Measurements from ENCODE around the gene TREX2. TPM values are rescaled to one million over a fixed set of nuclear protein-coding genes. Genes with fewer than 3 reads are reported as not detected.

The TREX2 gene
- polyA plus RNA-seq, 1 donor (not counting 4 experiments of a cell fraction or from before 2014, with no cell fraction given) = 0.31 TPM

GRCh38 chrX:153447581-153447960 lies 1.7 kb upstream of the TREX2 start:
- no peaks in the 10 kb centered on the region for H3K79me2 ChIP-seq (ENCODE audit: control insufficient read depth, insufficient read depth, low read length)
- H3K27me3 ChIP-seq (ENCODE audit: control insufficient read depth, extremely low read depth, insufficient read depth, low read length) = no peaks in the 10 kb centered on the region
- no peaks in the 10 kb centered on the region for H3K9me1 ChIP-seq (ENCODE audit: control insufficient read depth, extremely low read depth, insufficient read depth, low read length)
- H2AFZ ChIP-seq (ENCODE audit: control insufficient read depth, low read length) = no peak overlapping the region
- H3K4me2 ChIP-seq (ENCODE audit: control insufficient read depth, extremely low read depth, insufficient read depth, low read depth, low read length) = no peak overlapping the region
- no peak for FAIRE-seq
- no peak for DNase-seq (ENCODE audit: low read depth, low spot score)
- H3K36me3 ChIP-seq (ENCODE audit: control insufficient read depth in 2 of 2, extremely low read depth in 1 of 2, insufficient read depth in 2 of 2, low read length in 2 of 2) = no peaks in the 10 kb centered on the region
- H3K9ac ChIP-seq (ENCODE audit: control insufficient read depth, extremely low read depth, insufficient read depth, low read length) = no peak overlapping the region
- dilution Hi-C loops (cut with MboI; ENCODE audit: extremely low pct_ligation_motif_present, low sequenced_read_pairs) = no loop called here
- TF ChIP-seq, protein P1, sequence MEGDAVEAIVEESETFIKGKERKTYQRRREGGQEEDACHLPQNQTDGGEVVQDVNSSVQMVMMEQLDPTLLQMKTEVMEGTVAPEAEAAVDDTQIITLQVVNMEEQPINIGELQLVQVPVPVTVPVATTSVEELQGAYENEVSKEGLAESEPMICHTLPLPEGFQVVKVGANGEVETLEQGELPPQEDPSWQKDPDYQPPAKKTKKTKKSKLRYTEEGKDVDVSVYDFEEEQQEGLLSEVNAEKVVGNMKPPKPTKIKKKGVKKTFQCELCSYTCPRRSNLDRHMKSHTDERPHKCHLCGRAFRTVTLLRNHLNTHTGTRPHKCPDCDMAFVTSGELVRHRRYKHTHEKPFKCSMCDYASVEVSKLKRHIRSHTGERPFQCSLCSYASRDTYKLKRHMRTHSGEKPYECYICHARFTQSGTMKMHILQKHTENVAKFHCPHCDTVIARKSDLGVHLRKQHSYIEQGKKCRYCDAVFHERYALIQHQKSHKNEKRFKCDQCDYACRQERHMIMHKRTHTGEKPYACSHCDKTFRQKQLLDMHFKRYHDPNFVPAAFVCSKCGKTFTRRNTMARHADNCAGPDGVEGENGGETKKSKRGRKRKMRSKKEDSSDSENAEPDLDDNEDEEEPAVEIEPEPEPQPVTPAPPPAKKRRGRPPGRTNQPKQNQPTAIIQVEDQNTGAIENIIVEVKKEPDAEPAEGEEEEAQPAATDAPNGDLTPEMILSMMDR (optimal IDR thresholded peaks at IDR 0.05 in 1 of 3, IDR thresholded peaks at IDR 0.05 in 1 of 3, conservative IDR thresholded peaks at IDR 0.05 in 1 of 3; ENCODE audit: extremely low read depth in 1 of 3, insufficient read depth in 2 of 3, low read length in 3 of 3) = no peak
- no peak for TF ChIP-seq EZH2 (IDR thresholded peaks at IDR 0.05; ENCODE audit: low read length)
- H3K9me3 ChIP-seq (ENCODE audit: control insufficient read depth, low read depth, low read length) = no peaks in the 10 kb centered on the region
- H3K27ac ChIP-seq (ENCODE audit: control insufficient read depth, insufficient read depth, low read length) = no peak overlapping the region
- H3K4me3 ChIP-seq (ENCODE audit: control insufficient read depth in 2 of 3, extremely low read depth in 1 of 3, insufficient read depth in 2 of 3, low read depth in 1 of 3, low read length in 3 of 3) = no peak overlapping the region
- no peaks in the 10 kb centered on the region for H3K4me1 ChIP-seq (ENCODE audit: control insufficient read depth, extremely low read depth, insufficient read depth, low read length)
- no peaks in the 10 kb centered on the region for H4K20me1 ChIP-seq (ENCODE audit: control insufficient read depth, extremely low read depth, insufficient read depth, low read length)

DNA sequence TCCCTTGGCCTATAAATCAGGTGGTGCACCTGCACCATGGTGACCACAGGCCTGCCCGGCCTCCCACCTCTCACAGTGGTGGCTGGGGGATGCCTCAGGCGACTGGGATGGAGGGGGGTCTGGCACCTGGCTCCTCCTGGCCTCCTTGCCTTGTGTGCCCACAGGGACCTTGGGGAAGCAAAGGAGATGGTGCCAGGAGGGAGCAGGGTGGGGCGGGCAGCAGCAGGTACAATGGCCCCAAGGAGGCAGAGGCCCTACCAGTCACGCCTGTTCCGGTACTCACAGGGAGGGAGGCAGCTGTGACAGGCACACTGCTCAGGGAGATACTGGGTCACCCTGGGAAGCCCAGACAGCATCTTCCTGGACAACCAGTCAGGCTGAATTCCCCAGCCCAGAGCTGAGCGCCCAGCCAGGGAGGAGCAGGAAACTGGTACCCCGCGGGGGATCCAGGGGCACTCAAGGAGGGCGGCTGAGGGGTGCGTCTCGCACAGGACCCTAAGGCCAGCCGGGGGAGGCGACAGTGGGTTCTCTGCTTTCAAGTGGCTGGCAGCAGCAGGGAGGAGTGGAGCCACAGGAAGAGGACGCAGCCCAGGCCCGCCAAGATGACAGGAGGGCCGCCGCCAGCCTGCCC lies 1.2 kb upstream of the TREX2 start:
- TF ChIP-seq, protein P1 (optimal IDR thresholded peaks at IDR 0.05 in 1 of 3, IDR thresholded peaks at IDR 0.05 in 1 of 3, conservative IDR thresholded peaks at IDR 0.05 in 1 of 3; ENCODE audit: extremely low read depth in 1 of 3, insufficient read depth in 2 of 3, low read length in 3 of 3) = no peak
- Histone ChIP-seq H3K4me3 (ENCODE audit: control insufficient read depth in 2 of 3, extremely low read depth in 1 of 3, insufficient read depth in 2 of 3, low read depth in 1 of 3, low read length in 3 of 3) (no peak overlapping the region), H4K20me1 (ENCODE audit: control insufficient read depth, extremely low read depth, insufficient read depth, low read length) (no peaks in the 10 kb centered on the region), H3K4me1 (ENCODE audit: control insufficient read depth, extremely low read depth, insufficient read depth, low read length) (peaks cover under 1% of the 10 kb centered on the region), H3K9me3 (ENCODE audit: control insufficient read depth, low read depth, low read length) (no peaks in the 10 kb centered on the region), H3K9me1 (ENCODE audit: control insufficient read depth, extremely low read depth, insufficient read depth, low read length) (no peaks in the 10 kb centered on the region), H2AFZ (ENCODE audit: control insufficient read depth, low read length) (no peak overlapping the region), H3K36me3 (ENCODE audit: control insufficient read depth in 2 of 2, extremely low read depth in 1 of 2, insufficient read depth in 2 of 2, low read length in 2 of 2) (no peaks in the 10 kb centered on the region), H3K9ac (ENCODE audit: control insufficient read depth, extremely low read depth, insufficient read depth, low read length) (no peak overlapping the region), H3K27ac (ENCODE audit: control insufficient read depth, insufficient read depth, low read length) (no peak overlapping the region), H3K27me3 (ENCODE audit: control insufficient read depth, extremely low read depth, insufficient read depth, low read length) (no peaks in the 10 kb centered on the region), H3K4me2 (ENCODE audit: control insufficient read depth, extremely low read depth, insufficient read depth, low read depth, low read length) (no peak overlapping the region), H3K79me2 (ENCODE audit: control insufficient read depth, insufficient read depth, low read length) (no peaks in the 10 kb centered on the region)
- dilution Hi-C loops (cut with MboI; ENCODE audit: extremely low pct_ligation_motif_present, low sequenced_read_pairs) = no loop called here
- no peak for DNase-seq (ENCODE audit: low read depth, low spot score)
- FAIRE-seq = no peak
